ENCODE results near the gene RAD54L. TPM values are rescaled to one million over a fixed set of nuclear protein-coding genes. Genes with fewer than 3 reads are reported as not detected.

Gene RAD54L
- total and polyA plus RNA-seq, 2 donors (not counting 1 experiment from before 2014, with no cell fraction given): 0.57 to 1.1 TPM

DNA sequence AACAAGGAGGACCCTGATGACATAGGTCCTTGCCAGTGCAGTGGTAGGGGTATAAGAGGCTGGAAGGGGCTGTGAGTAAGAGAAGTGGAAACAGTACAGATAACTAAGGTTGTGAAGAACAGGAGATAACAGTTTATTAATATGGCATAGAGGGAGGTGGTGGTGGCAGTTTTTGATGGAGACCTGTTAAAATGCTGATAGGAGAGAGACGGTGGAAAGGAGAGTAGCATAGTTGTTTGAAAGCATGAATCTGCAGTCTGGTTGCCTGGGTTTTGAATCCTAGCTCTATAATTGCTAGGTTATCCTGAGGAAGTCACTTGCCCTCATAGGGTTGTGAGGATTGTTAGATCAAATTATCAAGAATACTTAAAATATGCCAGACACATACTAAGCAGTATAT, 36.5 kb downstream of the RAD54L start:
- no peak for DNase-seq
- Histone ChIP-seq H3K4me3 (ENCODE audit: control extremely low read depth in 1 of 5, extremely low read depth in 1 of 5, insufficient read depth in 1 of 5, low read depth in 2 of 5, low read length in 4 of 5) (no peak overlapping the region), H4K20me1 (ENCODE audit: control insufficient read depth, insufficient read depth, low read length, poor library complexity, severe bottlenecking) (no peaks in the 10 kb centered on the region), H3K4me1 (ENCODE audit: control insufficient read depth in 2 of 2, insufficient read depth in 2 of 2, low read length in 2 of 2) (no peaks in the 10 kb centered on the region), H3K27me3 (replicated peaks in 1 of 4; ENCODE audit: control extremely low read depth in 1 of 4, control insufficient read depth in 3 of 4, insufficient read depth in 4 of 4, low read length in 3 of 4) (no peaks in the 10 kb centered on the region), H3K27ac (ENCODE audit: low read length in 2 of 2) (no peak overlapping the region), H2AFZ (ENCODE audit: insufficient read depth, low read depth, low read length, poor library complexity, severe bottlenecking) (no peak overlapping the region), H3K4me2 (replicated peaks; ENCODE audit: low read depth, low read length, poor library complexity, severe bottlenecking) (no peak overlapping the region), H3K9ac (ENCODE audit: low read length) (no peak overlapping the region), H3K79me2 (ENCODE audit: control insufficient read depth, insufficient read depth, low read length) (no peaks in the 10 kb centered on the region), H3K36me3 (replicated peaks in 1 of 2; ENCODE audit: control extremely low read depth in 1 of 2, control insufficient read depth in 1 of 2, extremely low read depth in 1 of 2, insufficient read depth in 2 of 2, low read length in 1 of 2) (peaks cover 4 to 45% of the 10 kb centered on the region in 2 experiments), H3K9me3 (ENCODE audit: control extremely low read depth in 1 of 3, control insufficient read depth in 2 of 3, insufficient read depth in 1 of 3, low read length in 2 of 3) (no peaks in the 10 kb centered on the region)
- ATAC-seq (ENCODE audit: low read depth): no peak
- POLR2A ChIA-PET: no interaction called here
- Mint-ChIP-seq H3K27me3 (no peaks in the 10 kb centered on the region), H3K27ac (no peak overlapping the region), H3K4me1 (no peaks in the 10 kb centered on the region), H3K4me3 (no peak overlapping the region), H3K9me3 (ENCODE audit: insufficient read depth) (no peaks in the 10 kb centered on the region)
- WGBS (ENCODE audit: insufficient coverage): 86% methylated on average over 1 of the region's 1 CpG
- CTCF ChIA-PET: interaction anchor here (1.8 kb wide), 1 partner anchor 64 kb away, joined by 4 read pairs; no protein-coding TSS in a partner anchor
- intact Hi-C loops (cut with micrococcal nuclease): no loop called here
- TF ChIP-seq, protein P1, sequence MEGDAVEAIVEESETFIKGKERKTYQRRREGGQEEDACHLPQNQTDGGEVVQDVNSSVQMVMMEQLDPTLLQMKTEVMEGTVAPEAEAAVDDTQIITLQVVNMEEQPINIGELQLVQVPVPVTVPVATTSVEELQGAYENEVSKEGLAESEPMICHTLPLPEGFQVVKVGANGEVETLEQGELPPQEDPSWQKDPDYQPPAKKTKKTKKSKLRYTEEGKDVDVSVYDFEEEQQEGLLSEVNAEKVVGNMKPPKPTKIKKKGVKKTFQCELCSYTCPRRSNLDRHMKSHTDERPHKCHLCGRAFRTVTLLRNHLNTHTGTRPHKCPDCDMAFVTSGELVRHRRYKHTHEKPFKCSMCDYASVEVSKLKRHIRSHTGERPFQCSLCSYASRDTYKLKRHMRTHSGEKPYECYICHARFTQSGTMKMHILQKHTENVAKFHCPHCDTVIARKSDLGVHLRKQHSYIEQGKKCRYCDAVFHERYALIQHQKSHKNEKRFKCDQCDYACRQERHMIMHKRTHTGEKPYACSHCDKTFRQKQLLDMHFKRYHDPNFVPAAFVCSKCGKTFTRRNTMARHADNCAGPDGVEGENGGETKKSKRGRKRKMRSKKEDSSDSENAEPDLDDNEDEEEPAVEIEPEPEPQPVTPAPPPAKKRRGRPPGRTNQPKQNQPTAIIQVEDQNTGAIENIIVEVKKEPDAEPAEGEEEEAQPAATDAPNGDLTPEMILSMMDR (IDR thresholded peaks at IDR 0.05): no peak
- TF ChIP-seq EZH2 (IDR thresholded peaks at IDR 0.05; ENCODE audit: borderline replicate concordance, insufficient read depth, low read depth, low read length, poor library complexity, severe bottlenecking): no peak

GRCh38 chr1:46284597-46285564, 37.3 kb downstream of the RAD54L start:
- Histone ChIP-seq H3K4me2 (replicated peaks; ENCODE audit: low read depth, low read length, poor library complexity, severe bottlenecking) (no peak overlapping the region), H3K4me3 (ENCODE audit: control extremely low read depth in 1 of 5, extremely low read depth in 1 of 5, insufficient read depth in 1 of 5, low read depth in 2 of 5, low read length in 4 of 5) (no peak overlapping the region), H3K9me3 (ENCODE audit: control extremely low read depth in 1 of 3, control insufficient read depth in 2 of 3, insufficient read depth in 1 of 3, low read length in 2 of 3) (no peaks in the 10 kb centered on the region), H3K9ac (ENCODE audit: low read length) (no peak overlapping the region), H3K4me1 (ENCODE audit: control insufficient read depth in 2 of 2, insufficient read depth in 2 of 2, low read length in 2 of 2) (no peaks in the 10 kb centered on the region), H3K79me2 (ENCODE audit: control insufficient read depth, insufficient read depth, low read length) (no peaks in the 10 kb centered on the region), H3K27ac (ENCODE audit: low read length in 2 of 2) (no peak overlapping the region), H4K20me1 (ENCODE audit: control insufficient read depth, insufficient read depth, low read length, poor library complexity, severe bottlenecking) (no peaks in the 10 kb centered on the region), H3K27me3 (replicated peaks in 1 of 4; ENCODE audit: control extremely low read depth in 1 of 4, control insufficient read depth in 3 of 4, insufficient read depth in 4 of 4, low read length in 3 of 4) (no peaks in the 10 kb centered on the region), H2AFZ (ENCODE audit: insufficient read depth, low read depth, low read length, poor library complexity, severe bottlenecking) (no peak overlapping the region), H3K36me3 (replicated peaks in 1 of 2; ENCODE audit: control extremely low read depth in 1 of 2, control insufficient read depth in 1 of 2, extremely low read depth in 1 of 2, insufficient read depth in 2 of 2, low read length in 1 of 2) (peaks cover 4 to 41% of the 10 kb centered on the region in 2 experiments)
- ATAC-seq (ENCODE audit: low read depth) (no peak), DNase-seq (no peak)
- intact Hi-C loops (cut with micrococcal nuclease): no loop called here
- no peaks in the 10 kb centered on the region for H3K27me3 Mint-ChIP-seq
- H3K9me3 Mint-ChIP-seq (ENCODE audit: insufficient read depth): no peaks in the 10 kb centered on the region
- TF ChIP-seq EZH2 (IDR thresholded peaks at IDR 0.05; ENCODE audit: borderline replicate concordance, insufficient read depth, low read depth, low read length, poor library complexity, severe bottlenecking): no peak
- TF ChIP-seq, protein P1 (IDR thresholded peaks at IDR 0.05): no peak
- H3K27ac Mint-ChIP-seq: no peak overlapping the region
- ChIA-PET CTCF (interaction anchor here (1.3 to 1.8 kb wide), 2 partner anchors 61 to 63 kb away, joined by 3 to 4 read pairs; no protein-coding TSS in a partner anchor), POLR2A (no interaction called here)
- H3K4me3 Mint-ChIP-seq: no peak overlapping the region
- 89% methylated on average over 3 of the region's 3 CpGs for WGBS (ENCODE audit: insufficient coverage)
- no peaks in the 10 kb centered on the region for H3K4me1 Mint-ChIP-seq

Data from B cell (primary cell).